Heart left ventricle (tissue), 13 donors: ENCODE data around the gene STH.

Experiments
- POLR2A ChIP-seq, 2 donors: fragments of 450-650 bp; IDR thresholded peaks; one replicate each; pipeline ENCODE4 v1.6.1; 2017; ENCODE audit warnings: antibody characterized with exemption in 2 of 2, mild to moderate bottlenecking in 2 of 2, moderate library complexity in 2 of 2
- TF ChIP-seq, protein P1 (sequence below), 12 donors: fragments of 200-600 bp; sonication (generic) in 4 of 12; IDR thresholded peaks; one replicate each; pipeline versions ENCODE4 v1.5.0 to v1.8.0; 2018 to 2022; ENCODE audit warnings: antibody characterized with exemption in 12 of 12, mild to moderate bottlenecking in 5 of 12
- donor health status: ischemic (EF 13 %, LVEDD 7.1; RV severe dilation, severe dysfunction).
- donor health status: DM: no; HTN: yes; CAD: no.
- donor health status: DM: no; HTN: no; CAD: no.
- donor health status: ischemic (EF 25% LVEDD 6.9; RV normal size, moderate dysfunction).
- donor health status: ischemic (EF 25% LVEDD 5.7; RV mildly dilated, moderate dysfunction).
- donor health status: ischemic (EF 35%, LVEDD 5.7; RV mildly dilated, moderate dysfunction).
- donor health status: nonischemic (EF 11% LVEDD 7.7; RV severe dilation, severe dysfunction).
- donor health status: DM: yes; HTN: yes; CAD: no.
- donor health status: PGD.
- donor health status: ischemic (EF 29% LVEDD 5.4; RV normal size, mild dysfunction).
- donor health status: nonischemic (EF 23%, LVEDD 6.1; RV moderate dilation, normal function).

DNA sequence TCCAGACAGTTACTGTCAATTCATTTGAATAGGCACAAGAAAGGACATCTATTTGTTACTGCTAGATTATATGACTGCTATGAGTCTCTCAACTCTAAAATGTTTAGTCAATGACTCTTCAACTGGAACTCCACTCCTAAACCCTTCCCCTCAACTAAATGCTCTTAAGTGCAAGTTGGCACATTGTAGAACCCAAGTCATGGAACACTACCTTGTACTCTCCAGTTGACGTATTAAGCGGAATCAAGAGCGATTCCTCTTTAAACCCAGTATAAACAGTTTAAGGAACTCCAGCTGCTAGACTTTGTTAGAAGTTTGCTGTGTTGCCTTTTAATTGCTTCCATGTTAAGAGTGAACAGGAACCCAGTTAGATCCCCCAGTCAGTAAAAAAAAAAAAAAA is 44.6 kb downstream of the STH start:
- TF ChIP-seq, protein P1, sequence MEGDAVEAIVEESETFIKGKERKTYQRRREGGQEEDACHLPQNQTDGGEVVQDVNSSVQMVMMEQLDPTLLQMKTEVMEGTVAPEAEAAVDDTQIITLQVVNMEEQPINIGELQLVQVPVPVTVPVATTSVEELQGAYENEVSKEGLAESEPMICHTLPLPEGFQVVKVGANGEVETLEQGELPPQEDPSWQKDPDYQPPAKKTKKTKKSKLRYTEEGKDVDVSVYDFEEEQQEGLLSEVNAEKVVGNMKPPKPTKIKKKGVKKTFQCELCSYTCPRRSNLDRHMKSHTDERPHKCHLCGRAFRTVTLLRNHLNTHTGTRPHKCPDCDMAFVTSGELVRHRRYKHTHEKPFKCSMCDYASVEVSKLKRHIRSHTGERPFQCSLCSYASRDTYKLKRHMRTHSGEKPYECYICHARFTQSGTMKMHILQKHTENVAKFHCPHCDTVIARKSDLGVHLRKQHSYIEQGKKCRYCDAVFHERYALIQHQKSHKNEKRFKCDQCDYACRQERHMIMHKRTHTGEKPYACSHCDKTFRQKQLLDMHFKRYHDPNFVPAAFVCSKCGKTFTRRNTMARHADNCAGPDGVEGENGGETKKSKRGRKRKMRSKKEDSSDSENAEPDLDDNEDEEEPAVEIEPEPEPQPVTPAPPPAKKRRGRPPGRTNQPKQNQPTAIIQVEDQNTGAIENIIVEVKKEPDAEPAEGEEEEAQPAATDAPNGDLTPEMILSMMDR (IDR thresholded peaks at IDR 0.05): no peak
- TF ChIP-seq POLR2A (IDR thresholded peaks at IDR 0.05): no peak
